ENCODE measurements around the gene FOXP1.

FOXP1 gene

GRCh38 chr3:71010726-71011455 lies 572.6 kb downstream of the FOXP1 start:
- DNase-seq: no peak

DNA sequence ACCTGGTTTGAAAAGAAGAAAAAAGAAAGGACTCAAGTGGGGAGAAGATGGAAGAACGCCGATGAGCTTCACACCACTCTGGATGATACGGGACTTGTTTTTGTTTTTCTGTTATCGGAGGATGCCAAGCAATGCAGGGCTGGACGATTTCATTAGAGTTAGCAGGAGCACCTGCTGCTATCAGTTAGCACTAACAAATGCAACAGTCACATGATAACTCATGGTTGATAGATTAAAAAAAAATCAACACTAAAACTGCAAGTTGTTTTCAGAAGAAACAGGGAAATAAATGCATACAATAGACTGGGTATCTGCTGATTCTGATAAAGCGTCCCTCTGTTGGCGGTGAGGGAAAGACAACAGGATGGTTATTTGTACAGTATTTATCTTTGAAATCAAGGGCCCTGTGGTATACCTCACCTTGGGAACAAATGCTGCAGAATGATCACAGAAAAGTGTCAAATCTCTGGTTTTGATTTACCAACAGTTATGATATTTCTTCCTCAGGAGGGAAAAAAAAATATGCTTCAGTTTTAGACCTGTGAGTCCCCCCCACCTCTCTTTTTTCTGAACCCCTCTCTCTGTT lies 575.1 kb downstream of the FOXP1 start:
- no peak for DNase-seq

DNA sequence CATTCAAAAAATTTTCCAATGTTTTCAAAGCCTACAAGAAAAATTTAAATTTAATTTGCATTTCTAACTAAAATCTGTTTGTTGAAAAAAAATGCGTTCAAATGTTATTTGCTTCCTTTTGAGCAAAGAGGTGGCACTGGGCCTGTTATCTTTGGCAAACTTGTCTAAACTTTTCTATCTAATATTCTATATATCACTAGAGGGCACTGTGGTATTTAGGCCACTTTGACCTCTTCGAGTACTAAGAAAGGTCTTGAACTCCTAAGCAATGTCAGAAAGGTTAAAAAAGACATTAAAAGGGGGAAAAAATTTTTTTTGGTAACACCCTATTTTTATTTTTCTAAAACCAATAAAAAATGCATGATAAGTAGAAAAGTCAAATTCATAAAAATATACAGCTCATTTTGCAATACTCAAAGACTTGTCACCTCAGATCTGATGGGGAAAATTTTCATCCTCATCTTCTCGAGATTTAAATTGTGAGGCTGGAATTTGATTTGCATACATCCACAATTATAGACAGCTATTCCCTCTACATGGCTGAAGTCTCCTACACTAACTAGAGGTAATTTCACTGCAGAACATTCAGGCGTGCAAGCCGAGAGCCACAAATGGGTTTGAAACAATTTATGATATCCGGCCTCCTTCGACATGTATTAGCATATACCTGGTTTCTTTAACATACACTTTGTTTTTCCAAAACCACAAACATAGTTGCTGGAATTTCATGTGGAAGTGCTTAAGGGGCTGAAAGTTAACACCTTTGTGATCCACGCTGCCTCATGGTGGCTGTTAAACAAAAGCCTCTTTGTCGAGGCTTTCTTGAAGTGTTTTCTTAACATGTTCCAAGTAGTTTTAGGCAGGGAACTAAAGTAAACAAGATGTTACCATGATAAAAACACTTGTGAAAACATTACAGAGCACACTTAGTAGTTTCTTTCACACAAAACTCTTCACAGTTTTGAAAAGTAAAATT lies 576.4 kb downstream of the FOXP1 start:
- no peak for DNase-seq

GRCh38 chr3:71005702-71006321 lies 577.7 kb downstream of the FOXP1 start:
- no peak for DNase-seq

DNA sequence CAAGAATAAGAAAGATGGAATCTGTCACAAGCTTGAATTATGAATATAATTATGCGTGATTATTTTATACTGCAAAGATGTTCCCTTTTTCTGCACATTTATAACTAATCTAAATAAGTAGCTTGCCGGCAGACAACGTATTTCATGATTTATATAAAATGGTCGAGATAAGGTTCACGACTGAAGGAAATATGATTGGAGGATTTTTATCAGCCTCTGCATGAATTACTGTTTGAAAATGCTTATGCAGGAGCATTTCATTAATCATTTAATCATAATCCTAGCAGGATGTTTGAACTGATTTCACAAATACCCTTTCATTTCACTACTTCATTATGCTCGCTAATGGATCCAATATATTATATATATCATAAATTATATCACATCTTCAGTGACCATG lies 580.0 kb downstream of the FOXP1 start:
- DNase-seq: no peak

DNA sequence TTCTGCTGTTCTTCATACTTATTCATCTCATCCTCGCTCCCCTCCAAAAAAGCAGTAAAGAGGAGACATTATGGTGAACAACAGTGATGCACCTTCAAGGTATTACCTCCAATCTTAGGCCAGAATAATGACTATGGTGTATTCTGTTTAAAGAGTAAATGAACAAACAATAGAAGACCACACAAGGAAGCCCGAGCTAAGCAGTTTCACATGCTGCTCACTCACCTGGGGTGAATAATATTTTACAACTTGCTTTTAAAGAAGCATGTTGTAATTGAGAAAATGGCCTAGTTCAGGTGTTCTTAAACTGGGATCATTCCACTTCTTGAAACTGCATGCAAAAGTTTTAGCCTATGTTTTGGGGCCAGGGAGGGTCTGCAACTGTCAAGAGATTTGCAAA lies 581.2 kb downstream of the FOXP1 start:
- DNase-seq: no peak

DNA sequence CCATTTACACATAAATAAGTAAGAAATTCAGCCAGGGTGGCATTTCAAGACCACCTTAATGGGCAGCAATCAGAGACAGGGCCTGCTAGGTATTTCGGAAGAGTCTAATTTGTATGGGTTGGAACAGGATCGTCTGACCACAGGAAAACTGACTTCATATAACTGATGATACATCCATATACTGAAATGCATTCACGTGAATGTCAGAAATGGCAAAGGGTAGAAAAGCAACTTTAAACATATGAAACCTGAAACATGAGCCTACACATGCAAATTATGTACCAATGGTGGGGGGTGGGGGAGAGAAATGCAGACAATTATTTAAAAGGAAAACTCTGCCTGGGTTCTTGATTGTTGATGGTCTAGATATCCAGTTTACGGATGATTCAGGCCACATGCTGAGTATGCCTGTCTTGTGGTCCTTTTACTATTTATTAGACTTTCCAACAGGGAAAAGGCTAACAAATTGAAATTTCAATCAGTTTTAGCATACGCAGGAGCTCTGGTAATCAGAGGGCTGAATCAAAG lies 582.2 kb downstream of the FOXP1 start:
- peak; percentile 41 for DNase-seq

DNA sequence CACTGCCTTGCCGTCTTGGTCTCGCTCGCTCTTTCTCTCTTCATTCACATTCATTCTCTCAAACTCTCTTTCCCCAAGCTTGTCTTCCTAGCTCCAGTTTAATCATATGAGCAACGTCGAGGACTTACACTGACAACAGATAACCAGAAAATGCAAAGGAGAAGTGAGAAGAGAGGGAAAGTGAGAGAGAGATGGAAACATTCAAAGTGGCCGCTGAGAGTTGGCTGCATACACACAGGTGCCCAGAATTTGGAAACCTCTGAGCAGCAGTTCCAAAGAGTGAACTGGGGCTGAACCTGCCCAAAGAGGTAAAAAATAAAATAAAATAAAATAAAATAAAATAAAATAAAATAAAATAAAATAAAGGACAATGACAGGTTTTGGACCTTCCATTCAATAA lies 583.0 kb downstream of the FOXP1 start:
- DNase-seq: no peak

- peak; percentile 81 for DNase-seq
Observed at GRCh38 chr3:70999730-71000129, 583.8 kb downstream of the FOXP1 start.

DNA sequence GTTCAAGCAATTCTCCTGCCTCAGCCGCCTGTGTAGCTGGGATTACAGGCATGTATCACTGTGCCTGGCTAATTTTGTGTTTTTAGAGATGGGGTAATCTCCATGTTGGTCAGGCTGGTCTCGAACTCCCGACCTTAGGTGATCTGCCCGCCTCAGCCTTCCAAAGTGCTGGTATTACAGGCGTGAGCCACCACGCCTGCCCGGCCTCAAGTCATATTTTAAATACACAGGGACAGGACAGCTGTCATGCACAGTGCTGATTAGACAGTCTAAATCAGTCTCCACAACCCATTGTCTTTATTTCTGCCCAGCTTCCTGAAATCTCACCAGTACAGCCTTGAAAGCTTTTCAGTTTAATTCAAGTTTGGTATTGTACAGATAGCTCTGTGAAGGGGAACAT lies 587.4 kb downstream of the FOXP1 start:
- DNase-seq: no peak

GRCh38 chr3:70994644-70995043 lies 588.9 kb downstream of the FOXP1 start:
- DNase-seq: peak; percentile 34

- peak; percentile 83 for DNase-seq
Observed at GRCh38 chr3:70992562-70993204, 590.8 kb downstream of the FOXP1 start.

DNA sequence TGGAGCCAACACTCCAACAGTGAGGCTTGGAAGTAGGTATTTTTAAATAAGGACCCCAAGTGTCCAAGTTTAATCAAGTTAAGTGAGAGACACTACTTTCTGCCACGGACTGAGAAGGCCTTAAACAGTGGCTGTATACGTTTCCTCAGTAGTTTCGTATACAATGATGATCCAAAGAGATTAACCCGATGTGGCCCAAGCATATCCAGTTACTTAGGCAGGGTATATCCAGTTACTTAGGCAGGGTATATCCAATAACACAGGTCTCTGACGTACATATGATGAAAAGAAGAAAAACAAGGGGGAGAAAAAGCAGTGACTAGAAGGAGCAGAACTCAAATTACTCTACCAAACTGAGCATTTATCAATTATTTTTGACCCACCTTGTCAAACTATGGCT lies 591.4 kb downstream of the FOXP1 start:
- no peak for DNase-seq

GRCh38 chr3:70990723-70991122 lies 592.8 kb downstream of the FOXP1 start:
- DNase-seq: peak; percentile 65

GRCh38 chr3:70990185-70990584 lies 593.3 kb downstream of the FOXP1 start:
- DNase-seq: peak; percentile 47

- DNase-seq: peak; percentile 85
Observed at GRCh38 chr3:70989174-70989573, 594.4 kb downstream of the FOXP1 start.

DNA sequence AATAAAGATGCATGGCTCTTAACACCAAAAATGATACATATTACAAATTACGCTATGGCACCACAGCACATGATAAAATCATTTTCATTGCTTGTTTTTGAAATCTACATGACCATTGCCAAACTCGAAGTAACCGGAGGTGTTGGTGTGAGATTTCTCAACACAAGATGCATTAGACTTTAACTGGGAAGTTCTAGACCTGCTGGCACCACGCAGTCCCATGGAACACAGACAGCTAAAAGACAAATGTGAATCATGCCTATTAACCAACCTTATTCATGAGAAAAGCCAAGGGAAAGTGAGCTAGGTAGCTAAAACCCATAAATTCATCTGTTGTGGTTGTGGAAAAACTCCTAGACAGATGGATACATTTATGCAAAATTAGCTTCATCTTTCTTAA lies 595.4 kb downstream of the FOXP1 start:
- no peak for DNase-seq

- no peak for DNase-seq
Observed at GRCh38 chr3:70985572-70985971, 598.0 kb downstream of the FOXP1 start.

DNA sequence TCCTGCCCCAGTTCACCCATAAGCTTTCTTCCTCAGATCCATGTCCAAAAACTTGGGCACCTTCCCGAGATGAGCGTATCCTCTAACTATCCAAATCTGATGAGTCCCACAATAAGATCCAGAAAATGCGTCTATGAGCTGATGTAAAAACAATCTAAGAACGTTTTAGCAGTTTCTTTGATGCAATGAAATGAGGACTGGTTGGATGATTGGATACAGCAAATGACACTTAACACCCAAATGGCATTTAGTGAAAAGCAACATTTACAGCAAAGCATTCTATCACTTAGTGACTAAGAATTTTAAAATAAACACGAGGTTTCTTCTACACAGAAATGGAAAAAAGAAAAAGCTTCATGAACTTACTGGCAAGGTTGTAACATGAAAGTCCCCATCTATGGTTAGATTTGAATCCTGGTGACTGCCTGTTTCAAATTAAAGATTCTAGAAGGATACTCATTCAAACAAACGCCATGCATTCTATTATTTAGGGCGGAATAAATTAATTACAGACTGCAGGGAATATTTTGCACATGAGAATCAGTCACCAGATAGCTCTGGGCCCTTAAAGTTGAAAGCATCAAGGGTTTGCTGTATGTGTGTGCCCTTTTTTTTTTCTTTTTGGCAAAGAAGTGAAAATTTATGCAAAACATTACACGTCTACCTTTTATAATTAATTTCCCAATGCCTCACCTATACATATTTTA lies 598.6 kb downstream of the FOXP1 start:
- peak; percentile 64 for DNase-seq

- DNase-seq: peak; percentile 75
Observed at GRCh38 chr3:70982700-70983140, 600.8 kb downstream of the FOXP1 start.

DNA sequence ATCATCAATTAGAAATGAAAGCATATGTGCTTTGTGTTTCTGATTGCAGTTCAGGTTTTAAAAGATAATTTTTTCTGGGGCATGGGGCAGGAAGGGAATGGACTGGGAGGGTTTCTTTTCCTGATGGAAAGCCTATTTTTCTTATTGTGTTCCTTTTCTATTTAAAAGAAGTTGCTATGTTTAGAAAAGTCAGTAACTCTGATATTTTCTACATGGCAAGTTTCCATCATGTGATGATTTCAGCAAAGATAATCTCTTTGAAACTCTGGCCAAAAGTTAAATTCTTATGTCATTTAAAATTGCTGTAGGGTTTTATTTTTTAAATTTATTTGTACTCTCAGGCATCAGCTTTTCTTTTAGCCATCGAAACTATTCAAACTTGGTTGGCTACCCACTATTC lies 601.2 kb downstream of the FOXP1 start:
- peak; percentile 67 for DNase-seq
